Upper lobe of left lung (tissue), 4 donors: ENCODE measurements around the gene AKIRIN1.

Experiments
- CTCF ChIP-seq, 6 experiments: fragments of 450-650 bp in 4 of 6; fragments of 200-600 bp in 2 of 6; sonication (generic) in 2 of 6; IDR thresholded peaks; one replicate each; pipeline ENCODE4 v1.5.1; 2016 to 2019; ENCODE audit warnings: antibody characterized with exemption in 6 of 6
- POLR2A ChIP-seq, 4 donors: fragments of 450-650 bp; IDR thresholded peaks; one replicate each; pipeline ENCODE4 v1.5.1; 2016 to 2017; ENCODE audit warnings: antibody characterized with exemption in 4 of 4, mild to moderate bottlenecking in 2 of 4

GRCh38 chr1:39045231-39045630 is 54.2 kb downstream of the AKIRIN1 start:
- TF ChIP-seq CTCF (IDR thresholded peaks at IDR 0.05) (no peak), POLR2A (IDR thresholded peaks at IDR 0.05) (no peak)
